Measurements from ENCODE around the gene DELE1. TPM values are rescaled to one million over a fixed set of nuclear protein-coding genes. Genes with fewer than 3 reads are reported as not detected.

Gene DELE1
- total and polyA plus RNA-seq, 4 donors = 46.3 to 141 (median 69.2) TPM

DNA sequence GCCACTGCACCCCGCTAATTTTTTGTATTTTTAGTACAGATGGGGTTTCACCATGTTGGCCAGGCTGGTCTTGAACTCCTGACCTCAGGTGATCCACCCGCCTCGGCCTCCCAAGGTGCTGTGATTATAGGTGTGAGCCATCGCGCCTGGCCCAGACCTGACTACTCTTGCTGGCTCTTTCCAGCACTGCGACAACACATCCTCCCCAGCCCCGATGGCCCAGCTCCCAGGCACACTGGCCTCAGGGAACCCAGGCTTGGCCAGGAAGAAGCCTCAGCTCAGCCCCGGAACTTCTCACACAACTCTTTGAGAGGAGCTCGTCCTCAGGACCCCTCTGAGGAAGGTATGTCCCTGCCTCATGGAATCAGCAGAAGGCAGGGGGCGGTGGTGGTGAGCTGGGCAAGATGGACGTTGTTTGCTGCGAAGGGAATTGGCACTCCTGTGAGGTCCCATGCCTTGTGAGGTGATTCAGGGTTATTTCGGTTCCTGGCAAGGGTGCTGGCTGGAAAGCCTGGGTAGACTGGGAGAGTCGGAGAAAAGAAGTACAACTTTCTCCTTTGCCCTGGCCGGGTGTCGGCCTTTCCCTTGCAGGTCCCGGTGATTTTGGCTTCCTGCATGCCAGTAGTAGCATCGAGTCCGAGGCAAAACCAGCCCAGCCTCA is 5.9 kb downstream of the DELE1 start:
- TF ChIP-seq, protein P1, sequence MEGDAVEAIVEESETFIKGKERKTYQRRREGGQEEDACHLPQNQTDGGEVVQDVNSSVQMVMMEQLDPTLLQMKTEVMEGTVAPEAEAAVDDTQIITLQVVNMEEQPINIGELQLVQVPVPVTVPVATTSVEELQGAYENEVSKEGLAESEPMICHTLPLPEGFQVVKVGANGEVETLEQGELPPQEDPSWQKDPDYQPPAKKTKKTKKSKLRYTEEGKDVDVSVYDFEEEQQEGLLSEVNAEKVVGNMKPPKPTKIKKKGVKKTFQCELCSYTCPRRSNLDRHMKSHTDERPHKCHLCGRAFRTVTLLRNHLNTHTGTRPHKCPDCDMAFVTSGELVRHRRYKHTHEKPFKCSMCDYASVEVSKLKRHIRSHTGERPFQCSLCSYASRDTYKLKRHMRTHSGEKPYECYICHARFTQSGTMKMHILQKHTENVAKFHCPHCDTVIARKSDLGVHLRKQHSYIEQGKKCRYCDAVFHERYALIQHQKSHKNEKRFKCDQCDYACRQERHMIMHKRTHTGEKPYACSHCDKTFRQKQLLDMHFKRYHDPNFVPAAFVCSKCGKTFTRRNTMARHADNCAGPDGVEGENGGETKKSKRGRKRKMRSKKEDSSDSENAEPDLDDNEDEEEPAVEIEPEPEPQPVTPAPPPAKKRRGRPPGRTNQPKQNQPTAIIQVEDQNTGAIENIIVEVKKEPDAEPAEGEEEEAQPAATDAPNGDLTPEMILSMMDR (IDR thresholded peaks at IDR 0.05; ENCODE audit: control extremely low read depth, extremely low read depth) = no peak
- Histone ChIP-seq H3K36me3 (ENCODE audit: control insufficient read depth in 4 of 4, insufficient read depth in 4 of 4, low read length in 4 of 4) (peaks cover 44 to 64% (median 53%) of the 10 kb centered on the region in 4 donors), H3K27ac (ENCODE audit: low read depth in 1 of 2, low read length in 1 of 2) (no peak overlapping the region), H3K4me3 (no peak overlapping the region), H3K9me3 (ENCODE audit: control insufficient read depth in 4 of 4, insufficient read depth in 3 of 4, low read length in 3 of 4) (no peaks in the 10 kb centered on the region), H3K4me1 (ENCODE audit: control insufficient read depth in 5 of 5, insufficient read depth in 5 of 5, low read length in 5 of 5) (peaks cover 0 to 6% (median under 1%) of the 10 kb centered on the region in 5 donors), H3K9ac (ENCODE audit: insufficient read depth in 1 of 2, low read length in 2 of 2) (no peak overlapping the region), H3K27me3 (ENCODE audit: control insufficient read depth in 3 of 3, insufficient read depth in 3 of 3, low read length in 2 of 3) (no peaks in the 10 kb centered on the region)
- ATAC-seq (ENCODE audit: insufficient read depth, low FRiP score) = no peak
- DNase-seq = no peak
- 96 to 97% methylated on average over 19 of the region's 19 CpGs for WGBS, 2 donors

DNA sequence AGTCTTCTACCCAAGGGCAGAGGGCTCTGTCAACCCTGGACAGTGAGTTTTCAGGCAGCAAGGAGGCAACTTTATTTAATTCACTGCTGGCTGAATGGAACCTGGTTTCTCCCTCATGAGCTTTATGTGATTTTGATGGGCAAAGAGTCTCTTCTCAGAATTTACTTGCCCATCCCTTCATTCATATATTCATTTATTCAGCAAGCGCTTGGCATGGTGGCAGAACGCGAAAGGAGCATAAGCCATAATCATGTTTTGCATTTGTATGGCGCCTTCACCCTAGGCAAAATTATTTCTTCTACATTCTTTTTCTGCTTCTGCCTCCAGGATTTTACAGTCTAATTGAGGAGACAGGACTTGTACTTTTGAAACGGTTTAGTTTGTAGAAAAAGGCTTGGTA is 8.0 kb downstream of the DELE1 start:
- no peak for DNase-seq
- H3K9ac ChIP-seq (ENCODE audit: insufficient read depth in 1 of 2, low read length in 2 of 2) = no peak overlapping the region
- no peaks in the 10 kb centered on the region for H3K27me3 ChIP-seq (ENCODE audit: control insufficient read depth in 3 of 3, insufficient read depth in 3 of 3, low read length in 2 of 3)
- H3K4me1 ChIP-seq (ENCODE audit: control insufficient read depth in 5 of 5, insufficient read depth in 5 of 5, low read length in 5 of 5) = peaks cover 0 to 5% (median 0%) of the 10 kb centered on the region in 5 donors
- no peak overlapping the region for H3K27ac ChIP-seq (ENCODE audit: low read depth in 1 of 2, low read length in 1 of 2)
- TF ChIP-seq, protein P1 (IDR thresholded peaks at IDR 0.05; ENCODE audit: control extremely low read depth, extremely low read depth) = no peak
- H3K9me3 ChIP-seq (ENCODE audit: control insufficient read depth in 4 of 4, insufficient read depth in 3 of 4, low read length in 3 of 4) = no peaks in the 10 kb centered on the region
- no peak overlapping the region for H3K4me3 ChIP-seq
- no peak for ATAC-seq (ENCODE audit: insufficient read depth, low FRiP score)
- peaks cover 39 to 67% (median 53%) of the 10 kb centered on the region in 4 donors for H3K36me3 ChIP-seq (ENCODE audit: control insufficient read depth in 4 of 4, insufficient read depth in 4 of 4, low read length in 4 of 4)
- WGBS, 2 donors = 91 to 93% methylated on average over 5 of the region's 5 CpGs

DNA sequence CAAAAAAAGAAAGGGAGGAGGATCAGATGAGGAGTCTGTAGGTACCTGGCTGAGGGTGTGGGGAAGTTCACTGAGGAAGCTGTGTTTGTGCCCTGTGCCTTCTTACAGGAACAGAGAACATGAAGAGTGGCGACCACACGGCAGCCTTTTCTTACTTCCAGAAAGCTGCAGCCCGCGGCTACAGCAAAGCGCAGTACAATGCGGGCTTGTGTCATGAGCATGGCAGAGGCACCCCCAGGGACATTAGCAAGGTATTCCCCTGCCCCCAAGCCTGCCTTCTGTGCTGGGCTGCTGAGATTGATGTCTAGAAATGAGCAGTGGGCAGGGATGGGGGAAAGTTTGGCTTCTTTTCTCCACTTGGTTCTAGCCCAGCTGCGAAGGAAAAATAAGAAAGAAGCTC is 9.5 kb downstream of the DELE1 start:
- H3K27ac ChIP-seq (ENCODE audit: low read depth in 1 of 2, low read length in 1 of 2) = no peak overlapping the region
- 95 to 96% methylated on average over 7 of the region's 7 CpGs for WGBS, 2 donors
- DNase-seq (no peak), ATAC-seq (ENCODE audit: insufficient read depth, low FRiP score) (no peak)
- H3K4me3 ChIP-seq = no peak overlapping the region
- peaks cover 0 to 5% (median 0%) of the 10 kb centered on the region in 5 donors for H3K4me1 ChIP-seq (ENCODE audit: control insufficient read depth in 5 of 5, insufficient read depth in 5 of 5, low read length in 5 of 5)
- H3K27me3 ChIP-seq (ENCODE audit: control insufficient read depth in 3 of 3, insufficient read depth in 3 of 3, low read length in 2 of 3) = no peaks in the 10 kb centered on the region
- no peak overlapping the region for H3K9ac ChIP-seq (ENCODE audit: insufficient read depth in 1 of 2, low read length in 2 of 2)
- no peaks in the 10 kb centered on the region for H3K9me3 ChIP-seq (ENCODE audit: control insufficient read depth in 4 of 4, insufficient read depth in 3 of 4, low read length in 3 of 4)
- peaks cover 31 to 65% (median 47%) of the 10 kb centered on the region in 4 donors for H3K36me3 ChIP-seq (ENCODE audit: control insufficient read depth in 4 of 4, insufficient read depth in 4 of 4, low read length in 4 of 4)
- TF ChIP-seq, protein P1 (IDR thresholded peaks at IDR 0.05; ENCODE audit: control extremely low read depth, extremely low read depth) = no peak
